IMR-90 (cell line): Measurements from ENCODE around the gene TRAPPC2L. TPM values are rescaled to one million over a fixed set of nuclear protein-coding genes. Genes with fewer than 3 reads are reported as not detected.

Experiments used
- ATAC-seq: fragments of 200-7000 bp; cut with Tn5 transposase; 2 replicates; pipeline ENCODE4 v1.9.1; 2020; ENCODE audit warnings: low read depth, mild to moderate bottlenecking, moderate library complexity
- BruUV-seq: library from RNA; stranded (reverse); fragments of 400-500 nt; replicated peaks from 2 replicates; lab custom pipeline; 2021; lab: Mats Ljungman, UMichigan
- CTCF ChIA-PET: fragments of 300-600 bp; formaldehyde crosslinking; extraction: SDS; loops from one replicate; lab custom pipeline; 2021; ENCODE audit warnings: antibody characterized with exemption; lab: Yijun Ruan, JAX
- POLR2A ChIA-PET: fragments of 300-600 bp; sonication (Branson Sonifier 250); formaldehyde crosslinking; loops from one replicate; lab custom pipeline; 2022; ENCODE audit warnings: antibody characterized with exemption; ENCODE audit not compliant: unreplicated experiment; lab: Charles Lee
- DNase-seq: peaks from one replicate; pipeline ENCODE4 v3.0.0; 2013
- H2AFZ ChIP-seq: replicated peaks from 2 replicates; pipeline ENCODE3; 2013; ENCODE audit warnings: low read length, mild to moderate bottlenecking; ENCODE audit not compliant: poor library complexity
- H2AK5ac ChIP-seq: 2 replicates; pipeline ENCODE4 v1.6.1; 2013; ENCODE audit warnings: low read depth, low read length, inconsistent platforms
- H2AK9ac ChIP-seq: replicated peaks from 2 replicates; pipeline ENCODE3; 2013; ENCODE audit warnings: mild to moderate bottlenecking, low read depth, low read length, moderate library complexity; ENCODE audit not compliant: poor library complexity
- H2BK120ac ChIP-seq: 2 replicates; pipeline ENCODE4 v1.6.1; 2013; ENCODE audit warnings: low read depth, low read length, inconsistent platforms
- H2BK15ac ChIP-seq: 3 replicates; pipeline ENCODE4 v1.6.1; 2013; ENCODE audit warnings: low read depth, low read length, inconsistent platforms
- H2BK20ac ChIP-seq: 2 replicates; pipeline ENCODE4 v1.6.1; 2013; ENCODE audit warnings: low read depth, mild to moderate bottlenecking, inconsistent platforms, low read length, moderate library complexity
- H2BK5ac ChIP-seq: 2 replicates; pipeline ENCODE4 v1.6.1; 2013; ENCODE audit warnings: mild to moderate bottlenecking, low read depth, low read length, inconsistent platforms; ENCODE audit not compliant: poor library complexity, severe bottlenecking
- H3K14ac ChIP-seq: replicated peaks from 2 replicates; pipeline ENCODE4 v1.6.1; 2013; ENCODE audit warnings: low read depth, low read length, inconsistent platforms
- H3K18ac ChIP-seq: 2 replicates; pipeline ENCODE4 v1.6.1; 2013; ENCODE audit warnings: low read depth, low read length, control low read depth
- H3K23ac ChIP-seq: 2 replicates; pipeline ENCODE4 v1.6.1; 2013; ENCODE audit warnings: low read depth, low read length, inconsistent platforms
- H3K27ac ChIP-seq: 2 replicates; pipeline ENCODE4 v1.5.1; 2013; ENCODE audit warnings: mild to moderate bottlenecking, control low read depth, low read length; ENCODE audit not compliant: insufficient read depth
- H3K27me3 ChIP-seq: 2 replicates; pipeline ENCODE4 v1.6.1; 2013; ENCODE audit warnings: low read length; ENCODE audit not compliant: control insufficient read depth, insufficient read depth
- H3K36me3 ChIP-seq: 2 replicates; pipeline ENCODE4 v1.6.1; 2013; ENCODE audit warnings: low read length, mixed read lengths; ENCODE audit not compliant: control insufficient read depth, insufficient read depth
- H3K4ac ChIP-seq: 2 replicates; pipeline ENCODE4 v1.6.1; 2013; ENCODE audit warnings: low read depth, low read length, inconsistent platforms
- H3K4me1 ChIP-seq: 2 replicates; pipeline ENCODE4 v1.6.1; 2013; ENCODE audit warnings: low read length, mixed read lengths; ENCODE audit not compliant: control insufficient read depth, insufficient read depth
- H3K4me2 ChIP-seq: 2 replicates; pipeline ENCODE4 v1.6.1; 2013; ENCODE audit warnings: low read depth, mild to moderate bottlenecking, control low read depth, low read length, moderate library complexity
- H3K4me3 ChIP-seq: 2 replicates; pipeline ENCODE4 v1.5.1; 2013; ENCODE audit warnings: low read depth, mild to moderate bottlenecking, control low read depth, low read length, moderate library complexity; ENCODE audit not compliant: insufficient read depth
- H3K56ac ChIP-seq: 2 replicates; pipeline ENCODE4 v1.6.1; 2013; ENCODE audit warnings: low read length, inconsistent platforms; ENCODE audit not compliant: insufficient read depth; ENCODE audit errors: extremely low read depth
- H3K79me1 ChIP-seq, 2 experiments: 2 replicates each; pipeline ENCODE4 v1.6.1; 2013; ENCODE audit warnings: low read length in 2 of 2, inconsistent platforms in 1 of 2, low read depth in 1 of 2
- H3K9ac ChIP-seq: 2 replicates; pipeline ENCODE4 v1.6.1; 2013; ENCODE audit warnings: low read depth, low read length, control low read depth
- H3K9me1 ChIP-seq: 2 replicates; pipeline ENCODE4 v1.6.1; 2013; ENCODE audit warnings: low read length, inconsistent platforms; ENCODE audit not compliant: insufficient read depth
- H3K9me3 ChIP-seq: 2 replicates; pipeline ENCODE4 v1.6.1; 2013; ENCODE audit warnings: low read length; ENCODE audit not compliant: control insufficient read depth, insufficient read depth
- H4K20me1 ChIP-seq: 2 replicates; pipeline ENCODE4 v1.6.1; 2013; ENCODE audit warnings: low read length, inconsistent platforms; ENCODE audit not compliant: insufficient read depth
- H4K5ac ChIP-seq: 2 replicates; pipeline ENCODE4 v1.6.1; 2013; ENCODE audit warnings: mild to moderate bottlenecking, low read depth, low read length, control low read depth
- H4K8ac ChIP-seq, 2 experiments: 2 replicates each; pipeline ENCODE4 v1.6.1; 2013; ENCODE audit warnings: low read depth in 2 of 2, low read length in 2 of 2, control low read depth in 1 of 2, inconsistent platforms in 1 of 2
- H4K91ac ChIP-seq: 2 replicates; pipeline ENCODE4 v1.6.1; 2013; ENCODE audit warnings: low read depth, low read length, inconsistent platforms; ENCODE audit not compliant: insufficient read depth
- BHLHE40 ChIP-seq: fragments of 150-350 bp; IDR thresholded peaks from 2 replicates; pipeline ENCODE4 v1.6.1; 2016; ENCODE audit warnings: mild to moderate bottlenecking, low read depth, low read length
- CEBPB ChIP-seq: IDR thresholded peaks from 2 replicates; pipeline ENCODE4 v1.6.1; 2012; ENCODE audit warnings: low read depth, low read length, improper control_type of control experiment
- CHD1 ChIP-seq: IDR thresholded peaks from 2 replicates; pipeline ENCODE4 v1.6.1; 2012; ENCODE audit warnings: low read depth, low read length, improper control_type of control experiment
- CTCF ChIP-seq: conservative IDR thresholded peaks from 2 replicates; pipeline ENCODE4 v1.5.1; 2012; ENCODE audit warnings: mild to moderate bottlenecking, low read depth, low read length, improper control_type of control experiment
- FOS ChIP-seq: fragments of 150-350 bp; IDR thresholded peaks from 2 replicates; pipeline ENCODE4 v1.6.1; 2016; ENCODE audit warnings: low read depth, low read length
- MAFK ChIP-seq: IDR thresholded peaks from 2 replicates; pipeline ENCODE4 v1.6.1; 2012; ENCODE audit warnings: low read depth, low read length, improper control_type of control experiment
- MAZ ChIP-seq: IDR thresholded peaks from 2 replicates; pipeline ENCODE4 v1.6.1; 2012; ENCODE audit warnings: low read depth, mild to moderate bottlenecking, low read length, improper control_type of control experiment, moderate library complexity, borderline replicate concordance
- MXI1 ChIP-seq: IDR thresholded peaks from 2 replicates; pipeline ENCODE4 v1.6.1; 2012; ENCODE audit warnings: low read depth, mild to moderate bottlenecking, low read length, moderate library complexity, borderline replicate concordance
- NFE2L2 ChIP-seq: fragments of 150-350 bp; IDR thresholded peaks from 2 replicates; pipeline ENCODE4 v1.6.1; 2016; ENCODE audit warnings: low read depth, mild to moderate bottlenecking, low read length
- POLR2A ChIP-seq: IDR thresholded peaks from 2 replicates; pipeline ENCODE4 v1.6.1; 2012; ENCODE audit warnings: mild to moderate bottlenecking, low read depth, low read length
- RAD21 ChIP-seq: IDR thresholded peaks from 2 replicates; pipeline ENCODE4 v1.6.1; 2012; ENCODE audit warnings: low read length, improper control_type of control experiment
- RCOR1 ChIP-seq: IDR thresholded peaks from 2 replicates; pipeline ENCODE4 v1.6.1; 2012; ENCODE audit warnings: mild to moderate bottlenecking, low read length, improper control_type of control experiment; ENCODE audit not compliant: insufficient replicate concordance
- RFX5 ChIP-seq: IDR thresholded peaks from 2 replicates; pipeline ENCODE4 v1.8.0; 2012; ENCODE audit warnings: low read depth, mild to moderate bottlenecking, low read length, moderate library complexity
- SMC3 ChIP-seq: fragments of 150-350 bp; IDR thresholded peaks from 2 replicates; pipeline ENCODE4 v1.6.1; 2016; ENCODE audit warnings: low read depth, mild to moderate bottlenecking, antibody characterized with exemption, low read length, moderate library complexity
- USF2 ChIP-seq: fragments of 150-350 bp; IDR thresholded peaks from 2 replicates; pipeline ENCODE4 v1.6.1; 2017; ENCODE audit warnings: mild to moderate bottlenecking, antibody characterized with exemption, low read length, low read depth
- WGBS, 2 experiments: methylation state at CpG; one replicate each; pipeline versions ENCODE4 v1.1.5 to v1.1.7; 2013; ENCODE audit warnings: missing lambda C conversion rate in 2 of 2; ENCODE audit not compliant: insufficient read length in 1 of 2; ENCODE audit errors: extremely low coverage in 2 of 2; 5-methylcytosine and 5-hydroxymethylcytosine counted together
- dilution Hi-C: fragments of 300-500 bp; cut with HindIII; formaldehyde crosslinking; loops from one replicate; pipeline ENCODE4 v1.14.3; 2018; ENCODE audit warnings: low sequenced_read_pairs; ENCODE audit not compliant: unreplicated experiment
- in situ Hi-C: fragments of 300-500 bp; cut with MboI; formaldehyde crosslinking; loops from 3 replicates; pipeline ENCODE4 v1.14.3; 2019; ENCODE audit warnings: low sequenced_read_pairs, inconsistent platforms, mixed read lengths
- intact Hi-C: fragments of 100-400 bp; cut with micrococcal nuclease; formaldehyde crosslinking; loops from 2 replicates; pipeline ENCODE4 v1.10.0; 2022
- polyA plus RNA-seq, 3 experiments: library from polyadenylated mRNA; depleted of rRNA; stranded (reverse); fragments of >200 nt; gene quantifications; 2 replicates each; pipeline ENCODE4 v1.2.3, GENCODE V29; 2012; ENCODE audit warnings: low replicate concordance in 1 of 3
- total RNA-seq: library from RNA; depleted of rRNA; stranded (reverse); fragments of >200 nt; gene quantifications from 2 replicates; pipeline ENCODE4 v1.2.3, GENCODE V29; 2012
- TF ChIP-seq, protein P1 (sequence below): fragments of 150-350 bp; IDR thresholded peaks from 2 replicates; pipeline ENCODE4 v1.6.1; 2016; ENCODE audit warnings: low read depth, mild to moderate bottlenecking, low read length, moderate library complexity, borderline replicate concordance

TRAPPC2L gene
- total and polyA plus RNA-seq, 2 of the 4 experiments (the other 2 are of a cell fraction), result 102 to 109 TPM

DNA sequence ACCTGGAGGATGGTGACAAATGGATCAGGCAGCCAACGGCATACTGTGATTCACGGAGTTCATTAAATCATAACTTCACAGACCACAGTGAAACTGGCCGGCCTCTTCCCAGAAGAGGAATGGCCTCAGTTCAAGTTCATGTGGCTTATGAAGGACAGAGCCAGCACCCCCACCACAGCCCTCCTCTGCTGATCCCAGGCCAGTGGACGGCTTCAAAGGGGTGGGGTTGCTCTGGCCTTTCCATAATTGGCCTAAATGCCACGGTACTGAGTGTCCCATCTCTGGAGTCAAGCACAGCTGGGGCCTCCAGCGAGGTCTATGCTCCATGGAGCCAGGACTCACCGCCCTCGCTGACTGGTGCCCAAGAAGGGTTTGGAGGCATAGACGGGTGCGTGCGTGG is 21.5 kb upstream of the TRAPPC2L start:
- no peak overlapping the region for H3K9ac ChIP-seq
- no peak overlapping the region for H3K56ac ChIP-seq
- peaks cover 4% of the 10 kb centered on the region; the same call in 1 of the 2 replicates for H4K20me1 ChIP-seq
- no peak overlapping the region for H3K4me2 ChIP-seq
- H2BK120ac ChIP-seq, result no peak overlapping the region
- in situ Hi-C loops (no loop called here), dilution Hi-C loops (no loop called here), intact Hi-C loops (no loop called here)
- no peak overlapping the region for H3K27ac ChIP-seq
- H3K18ac ChIP-seq, result no peak overlapping the region
- no peaks in the 10 kb centered on the region for H3K9me3 ChIP-seq
- H3K27me3 ChIP-seq, result no peaks in the 10 kb centered on the region
- H3K4ac ChIP-seq, result no peak overlapping the region
- ATAC-seq (no peak), DNase-seq (no peak)
- H3K36me3 ChIP-seq, result peaks cover 29% of the 10 kb centered on the region
- BruUV-seq, result no TSS peak
- ChIA-PET CTCF (no interaction called here), POLR2A (no interaction called here)
- H3K14ac ChIP-seq, result no peak overlapping the region
- no peak overlapping the region for H4K5ac ChIP-seq
- H3K9me1 ChIP-seq, result no peaks in the 10 kb centered on the region
- no peak overlapping the region for H2AFZ ChIP-seq
- no peak overlapping the region for H2AK9ac ChIP-seq
- no peak overlapping the region for H4K8ac ChIP-seq
- H2AK5ac ChIP-seq, result no peak overlapping the region
- TF ChIP-seq NFE2L2, result no peak
- TF ChIP-seq CEBPB, result no peak
- TF ChIP-seq MXI1, result no peak
- TF ChIP-seq CTCF, result no peak
- TF ChIP-seq SMC3, result no peak
- no peak for TF ChIP-seq RCOR1
- no peak for TF ChIP-seq MAZ
- no peak for TF ChIP-seq MAFK
- TF ChIP-seq RFX5, result no peak
- no peak for TF ChIP-seq RAD21
- TF ChIP-seq POLR2A, result no peak
- no peak for TF ChIP-seq FOS
- TF ChIP-seq USF2, result no peak
- no peak for TF ChIP-seq CHD1
- TF ChIP-seq, protein P1, sequence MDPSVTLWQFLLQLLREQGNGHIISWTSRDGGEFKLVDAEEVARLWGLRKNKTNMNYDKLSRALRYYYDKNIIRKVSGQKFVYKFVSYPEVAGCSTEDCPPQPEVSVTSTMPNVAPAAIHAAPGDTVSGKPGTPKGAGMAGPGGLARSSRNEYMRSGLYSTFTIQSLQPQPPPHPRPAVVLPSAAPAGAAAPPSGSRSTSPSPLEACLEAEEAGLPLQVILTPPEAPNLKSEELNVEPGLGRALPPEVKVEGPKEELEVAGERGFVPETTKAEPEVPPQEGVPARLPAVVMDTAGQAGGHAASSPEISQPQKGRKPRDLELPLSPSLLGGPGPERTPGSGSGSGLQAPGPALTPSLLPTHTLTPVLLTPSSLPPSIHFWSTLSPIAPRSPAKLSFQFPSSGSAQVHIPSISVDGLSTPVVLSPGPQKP, result no peak
- no peak for TF ChIP-seq BHLHE40
- no peak overlapping the region for H4K91ac ChIP-seq
- H2BK5ac ChIP-seq, result no peak overlapping the region
- H2BK15ac ChIP-seq, result no peak overlapping the region
- H3K4me3 ChIP-seq, result no peak overlapping the region
- H3K79me1 ChIP-seq, result no peaks in the 10 kb centered on the region
- peaks cover 4% of the 10 kb centered on the region; the same call in 1 of the 2 replicates for H3K4me1 ChIP-seq
- WGBS, 2 experiments, result 95% methylated on average over 8 of the region's 11 CpGs; no CpG with 5 or more reads in 1 of the 2 experiments
- no peak overlapping the region for H2BK20ac ChIP-seq
- no peak overlapping the region for H3K23ac ChIP-seq
